ENCODE results near the gene LPCAT2. TPM values are rescaled to one million over a fixed set of nuclear protein-coding genes. Genes with fewer than 3 reads are reported as not detected.
A peak's percentile ranks its signal among the peaks of the same experiment; 100 is the strongest.

The LPCAT2 gene
- total and polyA plus RNA-seq, 8 donors, result 1.4 to 36.2 (median 6.6) TPM; not detected in 1

DNA sequence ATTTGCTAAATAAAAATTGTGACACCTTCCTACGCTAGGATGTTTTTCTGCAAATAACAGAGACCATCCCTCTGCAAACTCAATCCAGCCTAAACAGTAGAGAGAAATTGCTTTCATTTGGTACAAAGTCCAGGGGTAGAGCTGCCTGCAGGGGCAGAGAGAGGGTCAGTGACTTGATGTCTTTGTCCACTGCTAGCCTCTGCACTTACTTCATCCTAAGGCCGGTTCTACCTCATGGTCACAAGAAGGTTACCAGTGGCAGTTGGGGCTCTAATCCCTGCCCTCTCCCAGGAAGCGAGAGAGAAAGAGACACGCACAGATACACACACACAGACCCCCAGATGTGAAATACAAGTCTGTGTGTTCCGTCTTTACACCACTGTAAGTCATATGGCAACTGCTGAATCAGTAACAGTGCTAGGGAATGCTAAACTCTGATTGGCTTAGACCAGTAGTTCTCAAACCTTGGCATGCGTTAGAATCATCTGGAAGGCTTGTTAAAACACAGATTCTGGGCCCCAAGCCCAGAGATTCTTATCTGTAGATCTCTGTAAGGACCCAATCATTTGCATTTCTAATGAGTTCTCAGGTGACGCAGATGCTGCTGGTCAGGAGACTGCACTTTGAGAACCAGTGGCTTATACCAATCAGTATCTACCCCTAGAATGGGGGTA is 13.1 kb upstream of the LPCAT2 start:
- intact Hi-C loops (cut with DNase I; ENCODE audit: low total_unique reads), result no loop called here
- Histone ChIP-seq H3K4me1 (peaks cover 8 to 37% (median 22%) of the 10 kb centered on the region in 4 donors), H3K4me3 (no peak overlapping the region), H3K27ac (no peak overlapping the region), H3K36me3 (peaks cover 0 to 26% (median 8%) of the 10 kb centered on the region in 4 donors), H3K9me3 (no peaks in the 10 kb centered on the region), H3K27me3 (no peaks in the 10 kb centered on the region)
- TF ChIP-seq EP300 (IDR thresholded peaks at IDR 0.05) (no peak), POLR2A (IDR thresholded peaks at IDR 0.05) (no peak), POLR2AphosphoS5 (IDR thresholded peaks at IDR 0.05) (no peak)
- TF ChIP-seq, protein P1, sequence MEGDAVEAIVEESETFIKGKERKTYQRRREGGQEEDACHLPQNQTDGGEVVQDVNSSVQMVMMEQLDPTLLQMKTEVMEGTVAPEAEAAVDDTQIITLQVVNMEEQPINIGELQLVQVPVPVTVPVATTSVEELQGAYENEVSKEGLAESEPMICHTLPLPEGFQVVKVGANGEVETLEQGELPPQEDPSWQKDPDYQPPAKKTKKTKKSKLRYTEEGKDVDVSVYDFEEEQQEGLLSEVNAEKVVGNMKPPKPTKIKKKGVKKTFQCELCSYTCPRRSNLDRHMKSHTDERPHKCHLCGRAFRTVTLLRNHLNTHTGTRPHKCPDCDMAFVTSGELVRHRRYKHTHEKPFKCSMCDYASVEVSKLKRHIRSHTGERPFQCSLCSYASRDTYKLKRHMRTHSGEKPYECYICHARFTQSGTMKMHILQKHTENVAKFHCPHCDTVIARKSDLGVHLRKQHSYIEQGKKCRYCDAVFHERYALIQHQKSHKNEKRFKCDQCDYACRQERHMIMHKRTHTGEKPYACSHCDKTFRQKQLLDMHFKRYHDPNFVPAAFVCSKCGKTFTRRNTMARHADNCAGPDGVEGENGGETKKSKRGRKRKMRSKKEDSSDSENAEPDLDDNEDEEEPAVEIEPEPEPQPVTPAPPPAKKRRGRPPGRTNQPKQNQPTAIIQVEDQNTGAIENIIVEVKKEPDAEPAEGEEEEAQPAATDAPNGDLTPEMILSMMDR (IDR thresholded peaks at IDR 0.05), result no peak
- WGBS, 5 donors, result 59 to 70% (median 65%) methylated on average over 7 of the region's 7 CpGs
- peak in 1 of 2 donors; percentile 50 for DNase-seq

DNA sequence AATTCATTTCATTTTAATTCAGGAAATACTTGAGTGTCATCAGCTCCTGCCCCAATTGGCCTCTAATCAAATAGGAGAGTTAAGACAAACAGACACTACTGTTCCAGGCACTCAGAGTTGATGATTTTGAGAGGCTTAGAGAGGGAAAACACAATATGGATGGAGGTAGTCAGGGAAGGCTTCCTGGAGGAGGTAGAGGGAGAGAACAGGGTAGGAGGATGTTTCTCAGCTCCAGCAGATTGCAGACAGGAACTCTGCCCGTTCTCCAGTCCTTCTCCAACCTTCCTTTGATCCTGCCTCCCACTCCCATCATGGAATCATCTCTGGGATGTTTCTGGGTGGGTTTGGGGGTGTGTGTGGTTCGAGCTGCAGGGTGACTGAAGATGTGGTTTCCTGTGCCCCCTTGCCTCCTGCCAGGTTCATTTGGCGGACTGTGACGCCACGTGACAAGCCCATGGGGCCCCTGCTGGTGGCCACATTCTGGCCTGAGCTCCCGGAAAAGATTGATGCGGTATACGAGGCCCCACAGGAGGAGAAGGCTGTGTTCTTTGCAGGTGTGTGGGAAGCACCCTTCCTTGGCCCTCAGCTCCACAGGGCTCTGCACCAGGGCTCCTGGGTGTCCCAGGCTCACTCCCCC is 12.2 kb upstream of the LPCAT2 start:
- peaks cover 0 to 26% (median 7%) of the 10 kb centered on the region in 4 donors for H3K36me3 ChIP-seq
- peaks cover 11 to 46% (median 29%) of the 10 kb centered on the region in 4 donors for H3K4me1 ChIP-seq
- DNase-seq, result no peak
- TF ChIP-seq EP300 (IDR thresholded peaks at IDR 0.05) (no peak), POLR2AphosphoS5 (IDR thresholded peaks at IDR 0.05) (no peak), POLR2A (IDR thresholded peaks at IDR 0.05) (no peak)
- TF ChIP-seq, protein P1 (IDR thresholded peaks at IDR 0.05), result no peak
- no peak overlapping the region for H3K4me3 ChIP-seq
- H3K27ac ChIP-seq, result no peak overlapping the region
- 44 to 70% (median 58%) methylated on average over 2 to 8 of the region's 8 CpGs for WGBS, 5 donors
- no peaks in the 10 kb centered on the region for H3K9me3 ChIP-seq
- intact Hi-C loops (cut with DNase I; ENCODE audit: low total_unique reads), result no loop called here
- H3K27me3 ChIP-seq, result no peaks in the 10 kb centered on the region

DNA sequence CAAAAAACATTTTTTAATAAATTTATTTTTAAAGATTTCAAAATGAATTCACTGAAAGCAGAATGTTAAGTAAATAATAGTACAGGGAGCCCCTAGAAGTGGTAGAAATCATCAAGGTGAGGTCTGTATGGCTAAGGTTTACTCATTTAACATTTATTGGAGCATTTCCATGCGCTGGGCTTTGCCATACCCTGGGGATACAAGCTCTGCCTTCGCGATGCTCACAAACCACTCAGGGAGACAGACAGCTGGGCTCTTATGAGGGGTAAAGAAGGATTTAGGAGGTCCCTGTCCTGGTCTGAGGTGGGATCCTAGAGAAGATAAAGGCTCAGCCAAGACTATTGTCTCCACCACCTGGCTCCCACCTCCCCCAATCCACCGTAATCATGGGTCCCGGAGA is 11.3 kb upstream of the LPCAT2 start:
- peaks cover 0 to 26% (median 4%) of the 10 kb centered on the region in 4 donors for H3K36me3 ChIP-seq

DNA sequence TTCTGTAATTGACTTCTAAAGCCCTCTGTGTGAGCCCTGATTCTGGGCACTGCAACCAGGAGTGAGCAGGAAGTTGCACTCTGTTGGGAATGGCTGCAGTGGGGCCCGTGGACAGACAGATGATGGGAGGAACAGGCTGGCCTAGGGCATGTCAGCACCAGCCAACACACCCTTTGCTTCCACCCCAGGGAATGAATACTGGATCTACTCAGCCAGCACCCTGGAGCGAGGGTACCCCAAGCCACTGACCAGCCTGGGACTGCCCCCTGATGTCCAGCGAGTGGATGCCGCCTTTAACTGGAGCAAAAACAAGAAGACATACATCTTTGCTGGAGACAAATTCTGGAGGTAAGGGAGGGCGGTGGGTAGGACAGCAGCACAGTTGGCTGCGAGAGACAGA is 10.8 kb upstream of the LPCAT2 start:
- no peaks in the 10 kb centered on the region for H3K27me3 ChIP-seq
- no peaks in the 10 kb centered on the region for H3K9me3 ChIP-seq
- no peak for DNase-seq
- no peak overlapping the region for H3K27ac ChIP-seq
- no peak for TF ChIP-seq EP300 (IDR thresholded peaks at IDR 0.05)
- TF ChIP-seq POLR2A (IDR thresholded peaks at IDR 0.05), result no peak
- TF ChIP-seq, protein P1 (IDR thresholded peaks at IDR 0.05), result no peak
- TF ChIP-seq POLR2AphosphoS5 (IDR thresholded peaks at IDR 0.05), result no peak
- intact Hi-C loops (cut with DNase I; ENCODE audit: low total_unique reads), result no loop called here
- WGBS, 5 donors, result 73 to 92% (median 87%) methylated on average over 3 to 6 of the region's 6 CpGs
- H3K36me3 ChIP-seq, result peaks cover 0 to 26% (median 4%) of the 10 kb centered on the region in 4 donors
- H3K4me1 ChIP-seq, result peaks cover 25 to 60% (median 43%) of the 10 kb centered on the region in 4 donors
- no peak overlapping the region for H3K4me3 ChIP-seq

More for the DNA sequence above, 11.3 kb upstream of the LPCAT2 start:
- H3K4me3 ChIP-seq, result no peak overlapping the region
- 87 to 96% (median 94%) methylated on average over 5 of the region's 5 CpGs for WGBS, 5 donors
- peaks cover 20 to 55% (median 39%) of the 10 kb centered on the region in 4 donors for H3K4me1 ChIP-seq
- no peaks in the 10 kb centered on the region for H3K27me3 ChIP-seq
- H3K9me3 ChIP-seq, result no peaks in the 10 kb centered on the region
- DNase-seq, result no peak
- H3K27ac ChIP-seq, result no peak overlapping the region
- no peak for TF ChIP-seq EP300 (IDR thresholded peaks at IDR 0.05)
- intact Hi-C loops (cut with DNase I; ENCODE audit: low total_unique reads), result no loop called here
